Measurements from ENCODE around the gene ITGB5. TPM values are rescaled to one million over a fixed set of nuclear protein-coding genes. Genes with fewer than 3 reads are reported as not detected.

ITGB5 gene
- total RNA-seq, 1 experiment from 2014 or later = 116 TPM

DNA sequence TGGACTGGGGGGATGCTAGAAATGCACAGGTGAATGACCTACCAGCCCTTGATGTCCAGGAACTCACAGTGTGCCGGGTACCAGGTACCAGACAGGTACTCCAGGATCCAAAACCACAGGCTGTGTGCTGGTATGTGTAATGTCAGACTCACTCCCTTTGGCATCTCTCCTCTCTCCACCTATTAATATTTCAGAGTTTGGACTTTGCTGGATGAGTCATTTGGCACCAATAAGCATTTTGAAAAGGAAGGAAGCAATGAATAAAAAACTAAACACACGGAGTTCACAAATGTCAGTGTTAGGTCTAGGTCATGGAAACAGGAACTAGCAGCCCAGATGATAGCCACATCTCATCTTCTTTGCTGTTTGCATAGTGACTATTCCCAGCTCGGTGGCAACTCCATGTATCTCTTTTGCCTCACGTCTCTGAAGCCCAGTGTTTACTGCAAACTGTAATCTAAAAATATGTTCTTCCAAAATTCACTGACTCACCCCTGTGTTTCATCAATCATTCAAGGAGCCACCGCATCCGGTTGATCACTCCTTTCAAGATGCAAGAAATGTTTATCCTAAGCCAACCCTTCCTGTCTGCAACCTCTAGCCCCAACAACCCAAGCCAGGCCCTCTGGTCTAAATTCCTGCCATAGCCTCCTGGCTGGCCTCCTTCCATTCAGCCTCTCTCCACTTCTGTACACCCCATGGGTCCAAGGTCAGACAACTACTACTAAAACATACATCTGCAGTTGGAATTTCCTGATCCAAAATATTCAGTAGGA is 8.4 kb downstream of the ITGB5 start:
- DNase-seq (ENCODE audit: low spot score) = peak; percentile 69
- peak overlapping the region; percentile 65 for H3K27ac ChIP-seq (ENCODE audit: low read depth, low read length, poor library complexity, severe bottlenecking)
- no TSS peak for BruUV-seq (replicated peaks)
- no peak overlapping the region for H3K4me3 ChIP-seq (ENCODE audit: low read depth, low read length, poor library complexity, severe bottlenecking)
- no peaks in the 10 kb centered on the region for H3K27me3 ChIP-seq (replicated peaks; ENCODE audit: insufficient read depth, low read depth, low read length, poor library complexity)
- intact Hi-C loops (cut with micrococcal nuclease; ENCODE audit: unreplicated experiment) = no loop called here
- H3K36me3 ChIP-seq (ENCODE audit: insufficient read depth, low read length, poor library complexity, severe bottlenecking) = no peaks in the 10 kb centered on the region
- H3K9me3 ChIP-seq (ENCODE audit: low read depth, low read length, poor library complexity, severe bottlenecking) = no peaks in the 10 kb centered on the region
- no peak for TF ChIP-seq EZH2 (IDR thresholded peaks at IDR 0.05; ENCODE audit: borderline replicate concordance, low read depth, low read length, poor library complexity, severe bottlenecking)
- TF ChIP-seq, protein P1, sequence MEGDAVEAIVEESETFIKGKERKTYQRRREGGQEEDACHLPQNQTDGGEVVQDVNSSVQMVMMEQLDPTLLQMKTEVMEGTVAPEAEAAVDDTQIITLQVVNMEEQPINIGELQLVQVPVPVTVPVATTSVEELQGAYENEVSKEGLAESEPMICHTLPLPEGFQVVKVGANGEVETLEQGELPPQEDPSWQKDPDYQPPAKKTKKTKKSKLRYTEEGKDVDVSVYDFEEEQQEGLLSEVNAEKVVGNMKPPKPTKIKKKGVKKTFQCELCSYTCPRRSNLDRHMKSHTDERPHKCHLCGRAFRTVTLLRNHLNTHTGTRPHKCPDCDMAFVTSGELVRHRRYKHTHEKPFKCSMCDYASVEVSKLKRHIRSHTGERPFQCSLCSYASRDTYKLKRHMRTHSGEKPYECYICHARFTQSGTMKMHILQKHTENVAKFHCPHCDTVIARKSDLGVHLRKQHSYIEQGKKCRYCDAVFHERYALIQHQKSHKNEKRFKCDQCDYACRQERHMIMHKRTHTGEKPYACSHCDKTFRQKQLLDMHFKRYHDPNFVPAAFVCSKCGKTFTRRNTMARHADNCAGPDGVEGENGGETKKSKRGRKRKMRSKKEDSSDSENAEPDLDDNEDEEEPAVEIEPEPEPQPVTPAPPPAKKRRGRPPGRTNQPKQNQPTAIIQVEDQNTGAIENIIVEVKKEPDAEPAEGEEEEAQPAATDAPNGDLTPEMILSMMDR (conservative IDR thresholded peaks at IDR 0.05; ENCODE audit: low read depth, low read length) = no peak
- POLR2A ChIA-PET (ENCODE audit: low non-redundant PET) = no interaction called here
- CTCF ChIA-PET = no interaction called here
- peaks cover 73% of the 10 kb centered on the region for H3K4me1 ChIP-seq (ENCODE audit: insufficient read depth, low read length, poor library complexity, severe bottlenecking)

DNA sequence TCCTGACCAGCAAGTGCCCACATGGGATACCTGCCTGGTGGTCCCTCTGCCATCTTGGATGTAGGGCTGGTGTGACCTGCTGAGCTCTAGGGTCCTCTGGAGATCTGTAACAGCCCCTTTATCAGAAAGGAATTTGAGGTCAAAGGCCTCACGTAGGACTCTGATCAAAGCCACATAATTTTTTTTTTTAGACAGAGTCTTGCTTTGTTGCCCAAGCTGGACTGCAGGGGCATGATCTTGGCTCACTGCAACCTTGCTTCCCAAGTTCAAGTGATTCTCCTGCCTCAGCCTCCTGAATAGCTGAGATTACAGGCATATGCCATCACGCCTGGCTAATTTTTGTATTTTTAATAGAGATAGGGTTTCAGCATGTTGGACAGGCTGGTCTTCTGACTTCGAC is 9.5 kb downstream of the ITGB5 start:
- Histone ChIP-seq H3K27ac (ENCODE audit: low read depth, low read length, poor library complexity, severe bottlenecking) (peak overlapping the region; percentile 52), H3K4me3 (ENCODE audit: low read depth, low read length, poor library complexity, severe bottlenecking) (no peak overlapping the region), H3K9me3 (ENCODE audit: low read depth, low read length, poor library complexity, severe bottlenecking) (no peaks in the 10 kb centered on the region), H3K36me3 (ENCODE audit: insufficient read depth, low read length, poor library complexity, severe bottlenecking) (peaks cover under 1% of the 10 kb centered on the region), H3K27me3 (replicated peaks; ENCODE audit: insufficient read depth, low read depth, low read length, poor library complexity) (no peaks in the 10 kb centered on the region), H3K4me1 (ENCODE audit: insufficient read depth, low read length, poor library complexity, severe bottlenecking) (peaks cover 68% of the 10 kb centered on the region)
- CTCF ChIA-PET = no interaction called here
- intact Hi-C loops (cut with micrococcal nuclease; ENCODE audit: unreplicated experiment) = no loop called here
- TF ChIP-seq, protein P1 (conservative IDR thresholded peaks at IDR 0.05; ENCODE audit: low read depth, low read length) = no peak
- no peak for TF ChIP-seq EZH2 (IDR thresholded peaks at IDR 0.05; ENCODE audit: borderline replicate concordance, low read depth, low read length, poor library complexity, severe bottlenecking)
- no TSS peak for BruUV-seq (replicated peaks)
- POLR2A ChIA-PET (ENCODE audit: low non-redundant PET) = no interaction called here
- no peak for DNase-seq (ENCODE audit: low spot score)

DNA sequence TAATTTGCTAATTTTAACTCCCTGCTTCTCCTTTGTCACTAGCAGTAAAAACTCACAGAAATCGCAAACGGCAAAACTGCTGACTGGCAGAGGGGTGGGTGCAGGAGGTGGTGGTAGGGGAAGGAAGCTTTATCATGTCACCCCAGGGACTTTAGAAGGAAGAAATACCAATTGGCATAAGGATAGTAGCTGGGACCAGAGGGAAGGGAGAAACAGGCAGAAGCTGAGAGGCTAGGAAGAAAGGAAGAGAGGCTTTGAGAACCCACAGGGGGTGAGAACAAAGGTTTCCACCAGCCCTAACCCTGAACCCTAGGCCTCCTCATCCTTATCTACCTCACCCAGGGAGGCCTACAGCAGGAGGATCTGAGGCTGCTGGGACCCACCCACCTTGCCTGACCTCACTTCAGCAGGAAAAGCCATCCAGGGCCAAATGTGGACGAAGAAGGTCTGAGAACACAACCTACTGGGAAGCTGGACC is 10.7 kb downstream of the ITGB5 start:
- CTCF ChIA-PET = interaction anchor here (0.9 kb wide), 1 partner anchor 90 kb away, joined by 3 read pairs; no protein-coding TSS in a partner anchor
- Histone ChIP-seq H3K27ac (ENCODE audit: low read depth, low read length, poor library complexity, severe bottlenecking) (peak overlapping the region; percentile 52), H3K27me3 (replicated peaks; ENCODE audit: insufficient read depth, low read depth, low read length, poor library complexity) (no peaks in the 10 kb centered on the region), H3K4me3 (ENCODE audit: low read depth, low read length, poor library complexity, severe bottlenecking) (no peak overlapping the region), H3K4me1 (ENCODE audit: insufficient read depth, low read length, poor library complexity, severe bottlenecking) (peaks cover 59% of the 10 kb centered on the region), H3K9me3 (ENCODE audit: low read depth, low read length, poor library complexity, severe bottlenecking) (no peaks in the 10 kb centered on the region), H3K36me3 (ENCODE audit: insufficient read depth, low read length, poor library complexity, severe bottlenecking) (peaks cover 9% of the 10 kb centered on the region)
- TF ChIP-seq, protein P1 (conservative IDR thresholded peaks at IDR 0.05; ENCODE audit: low read depth, low read length) = no peak
- no peak for TF ChIP-seq EZH2 (IDR thresholded peaks at IDR 0.05; ENCODE audit: borderline replicate concordance, low read depth, low read length, poor library complexity, severe bottlenecking)
- DNase-seq (ENCODE audit: low spot score) = peak; percentile 65
- POLR2A ChIA-PET (ENCODE audit: low non-redundant PET) = no interaction called here
- intact Hi-C loops (cut with micrococcal nuclease; ENCODE audit: unreplicated experiment) = no loop called here
- BruUV-seq (replicated peaks) = no TSS peak
